H54 (cell line): Measurements from ENCODE around the gene ARRDC1.

Source experiments
- DNase-seq: peaks from one replicate; pipeline ENCODE4 v3.0.0; 2011; ENCODE audit warnings: low spot score, mixed read lengths; ENCODE audit not compliant: insufficient read length
- FAIRE-seq: peaks from 3 replicates; lab custom pipeline; 2011; peaks lifted over from hg19 to GRCh38; lab: Jason Lieb, UNC
- POLR2A ChIP-seq: IDR thresholded peaks from 2 replicates; pipeline ENCODE4 v1.6.1; 2011; ENCODE audit warnings: low read depth, mild to moderate bottlenecking, low read length

Gene ARRDC1

GRCh38 chr9:137649553-137649952 is 44.1 kb downstream of the ARRDC1 start:
- no peak for TF ChIP-seq POLR2A
- no peak for FAIRE-seq

GRCh38 chr9:137650259-137650658 is 44.8 kb downstream of the ARRDC1 start:
- TF ChIP-seq POLR2A, result no peak
- no peak for FAIRE-seq
- DNase-seq, result no peak

More at GRCh38 chr9:137649553-137649952, 44.1 kb downstream of the ARRDC1 start:
- DNase-seq, result no peak

GRCh38 chr9:137650779-137651178 is 45.3 kb downstream of the ARRDC1 start:
- no peak for TF ChIP-seq POLR2A
- DNase-seq, result no peak
- FAIRE-seq, result no peak

- FAIRE-seq (no peak), DNase-seq (no peak)
- no peak for TF ChIP-seq POLR2A
Observed at GRCh38 chr9:137656416-137656815, 50.9 kb downstream of the ARRDC1 start.

GRCh38 chr9:137657606-137658005 is 52.1 kb downstream of the ARRDC1 start:
- FAIRE-seq, result no peak
- no peak for TF ChIP-seq POLR2A
- DNase-seq, result no peak

- no peak for TF ChIP-seq POLR2A
- FAIRE-seq (no peak), DNase-seq (no peak)
Observed at GRCh38 chr9:137658781-137659180, 53.3 kb downstream of the ARRDC1 start.

- TF ChIP-seq POLR2A, result no peak
- FAIRE-seq (no peak), DNase-seq (no peak)
Observed at GRCh38 chr9:137660144-137660543, 54.7 kb downstream of the ARRDC1 start.

GRCh38 chr9:137663584-137663983 is 58.1 kb downstream of the ARRDC1 start:
- TF ChIP-seq POLR2A, result no peak
- FAIRE-seq (no peak), DNase-seq (no peak)

- no peak for TF ChIP-seq POLR2A
- FAIRE-seq (no peak), DNase-seq (no peak)
Observed at GRCh38 chr9:137664676-137665075, 59.2 kb downstream of the ARRDC1 start.
